Astrocyte (in vitro differentiated cells and primary cell): ENCODE results near the gene ABCC12. TPM values are rescaled to one million over a fixed set of nuclear protein-coding genes. Genes with fewer than 3 reads are reported as not detected.

Experiments used
- DNase-seq: peaks from one replicate; pipeline ENCODE4 v3.0.0-alpha.2; 2010; ENCODE audit warnings: low read depth
- FAIRE-seq: peaks from 2 replicates; lab custom pipeline; 2011; peaks lifted over from hg19 to GRCh38; lab: Jason Lieb, UNC
- H2AFZ ChIP-seq: 2 replicates; pipeline ENCODE4 v1.6.0; 2012; ENCODE audit warnings: low read depth, low read length, inconsistent platforms
- H3K27ac ChIP-seq: 2 replicates; pipeline ENCODE4 v1.5.1; 2011; ENCODE audit warnings: low read depth, low read length, inconsistent platforms
- H3K27me3 ChIP-seq: 2 replicates; pipeline ENCODE4 v1.6.0; 2011; ENCODE audit warnings: low read length, inconsistent platforms; ENCODE audit not compliant: insufficient read depth
- H3K36me3 ChIP-seq: 2 replicates; pipeline ENCODE4 v1.5.1; 2011; ENCODE audit warnings: low read length, inconsistent platforms; ENCODE audit not compliant: insufficient read depth
- H3K4me1 ChIP-seq: 2 replicates; pipeline ENCODE4 v1.5.1; 2011; ENCODE audit warnings: low read length, inconsistent platforms; ENCODE audit not compliant: insufficient read depth
- H3K4me2 ChIP-seq: 2 replicates; pipeline ENCODE4 v1.6.0; 2012; ENCODE audit warnings: low read length, inconsistent platforms
- H3K4me3 ChIP-seq: 2 replicates; pipeline ENCODE4 v1.5.1; 2011; ENCODE audit warnings: low read depth, mild to moderate bottlenecking, low read length, inconsistent platforms; ENCODE audit not compliant: insufficient read depth
- H3K79me2 ChIP-seq: 2 replicates; pipeline ENCODE4 v1.6.0; 2012; ENCODE audit warnings: mild to moderate bottlenecking, low read length, inconsistent platforms; ENCODE audit not compliant: insufficient read depth
- H3K9ac ChIP-seq: 2 replicates; pipeline ENCODE4 v1.6.0; 2012; ENCODE audit warnings: mild to moderate bottlenecking, low read length, inconsistent platforms
- H3K9me3 ChIP-seq: 2 replicates; pipeline ENCODE4 v1.5.1; 2012; ENCODE audit warnings: low read depth, mild to moderate bottlenecking, low read length, inconsistent platforms; ENCODE audit not compliant: insufficient read depth
- H4K20me1 ChIP-seq: 2 replicates; pipeline ENCODE4 v1.6.0; 2012; ENCODE audit warnings: low read length, inconsistent platforms; ENCODE audit not compliant: insufficient read depth
- H3K27ac Mint-ChIP-seq: one replicate; pipeline ENCODE4 v1.8.0; 2021; ENCODE audit warnings: mild to moderate bottlenecking, mixed read lengths; ENCODE audit not compliant: unreplicated experiment
- H3K27me3 Mint-ChIP-seq: one replicate; pipeline ENCODE4 v1.8.0; 2021; ENCODE audit warnings: low read depth, mixed read lengths; ENCODE audit not compliant: unreplicated experiment
- H3K36me3 Mint-ChIP-seq: one replicate; pipeline ENCODE4 v1.8.0; 2021; ENCODE audit warnings: low read depth, mixed read lengths; ENCODE audit not compliant: unreplicated experiment
- H3K4me1 Mint-ChIP-seq: one replicate; pipeline ENCODE4 v1.8.0; 2021; ENCODE audit warnings: low read depth, mixed read lengths; ENCODE audit not compliant: unreplicated experiment
- H3K4me3 Mint-ChIP-seq: one replicate; pipeline ENCODE4 v1.8.0; 2021; ENCODE audit warnings: mild to moderate bottlenecking, moderate library complexity, mixed read lengths; ENCODE audit not compliant: unreplicated experiment
- H3K9me3 Mint-ChIP-seq: one replicate; pipeline ENCODE4 v1.8.0; 2021; ENCODE audit warnings: mild to moderate bottlenecking, mixed read lengths; ENCODE audit not compliant: unreplicated experiment
- CTCF ChIP-seq: IDR thresholded peaks from 2 replicates; pipeline ENCODE4 v1.5.1; 2011; ENCODE audit warnings: low read depth, mild to moderate bottlenecking, inconsistent platforms, low read length, moderate library complexity; ENCODE audit not compliant: insufficient read depth
- EZH2 ChIP-seq: IDR thresholded peaks from 2 replicates; pipeline ENCODE4 v1.6.1; 2012; ENCODE audit warnings: mild to moderate bottlenecking, low read length, inconsistent platforms; ENCODE audit not compliant: insufficient read depth
- total RNA-seq: library from RNA; stranded (reverse); gene quantifications from 2 replicates; pipeline ENCODE4 v1.2.1, GENCODE V29; 2021

ABCC12 gene
- total RNA-seq, 1 donor from 2014 or later: not detected

- no peak overlapping the region for H3K4me2 ChIP-seq
- no peaks in the 10 kb centered on the region for H3K36me3 Mint-ChIP-seq
- H3K36me3 ChIP-seq: no peaks in the 10 kb centered on the region
- no peak overlapping the region for H3K27ac ChIP-seq
- no peak overlapping the region for H3K27ac Mint-ChIP-seq
- peaks cover 2% of the 10 kb centered on the region for H3K9me3 Mint-ChIP-seq
- no peak for DNase-seq
- peaks cover 3% of the 10 kb centered on the region for H3K4me1 Mint-ChIP-seq
- no peak overlapping the region for H2AFZ ChIP-seq
- peaks cover 28% of the 10 kb centered on the region for H3K27me3 Mint-ChIP-seq
- no peaks in the 10 kb centered on the region for H3K27me3 ChIP-seq
- H3K4me1 ChIP-seq: no peaks in the 10 kb centered on the region
- no peak overlapping the region for H3K4me3 Mint-ChIP-seq
- no peak overlapping the region for H3K4me3 ChIP-seq
- TF ChIP-seq CTCF (no peak), EZH2 (no peak)
- no peak overlapping the region for H3K9ac ChIP-seq
- no peaks in the 10 kb centered on the region for H4K20me1 ChIP-seq
- no peaks in the 10 kb centered on the region for H3K9me3 ChIP-seq
- H3K79me2 ChIP-seq: no peaks in the 10 kb centered on the region
- FAIRE-seq: no peak
Observed at GRCh38 chr16:48173889-48174288, 18.1 kb upstream of the ABCC12 start.

- no peak overlapping the region for H3K4me3 Mint-ChIP-seq
- H4K20me1 ChIP-seq: no peaks in the 10 kb centered on the region
- no peaks in the 10 kb centered on the region for H3K9me3 ChIP-seq
- H3K79me2 ChIP-seq: no peaks in the 10 kb centered on the region
- H3K9me3 Mint-ChIP-seq: no peaks in the 10 kb centered on the region
- peaks cover 3% of the 10 kb centered on the region for H3K4me1 Mint-ChIP-seq
- no peaks in the 10 kb centered on the region for H3K36me3 ChIP-seq
- H3K27ac Mint-ChIP-seq: no peak overlapping the region
- no peak overlapping the region for H3K27ac ChIP-seq
- no peaks in the 10 kb centered on the region for H3K36me3 Mint-ChIP-seq
- FAIRE-seq: no peak
- H3K4me3 ChIP-seq: no peak overlapping the region
- H3K4me1 ChIP-seq: no peaks in the 10 kb centered on the region
- TF ChIP-seq EZH2 (no peak), CTCF (no peak)
- H2AFZ ChIP-seq: no peak overlapping the region
- H3K4me2 ChIP-seq: no peak overlapping the region
- no peaks in the 10 kb centered on the region for H3K27me3 ChIP-seq
- H3K27me3 Mint-ChIP-seq: peaks cover 24% of the 10 kb centered on the region
- no peak overlapping the region for H3K9ac ChIP-seq
- no peak for DNase-seq
Observed at GRCh38 chr16:48172682-48173081, 16.9 kb upstream of the ABCC12 start.

GRCh38 chr16:48169896-48170295 is 14.1 kb upstream of the ABCC12 start:
- Histone ChIP-seq H3K9me3 (no peaks in the 10 kb centered on the region), H4K20me1 (no peaks in the 10 kb centered on the region), H3K27ac (no peak overlapping the region), H3K27me3 (no peaks in the 10 kb centered on the region), H3K4me1 (no peaks in the 10 kb centered on the region), H3K9ac (no peak overlapping the region), H3K36me3 (no peaks in the 10 kb centered on the region), H2AFZ (no peak overlapping the region), H3K4me3 (no peak overlapping the region), H3K79me2 (no peaks in the 10 kb centered on the region), H3K4me2 (no peak overlapping the region)
- H3K27me3 Mint-ChIP-seq: peaks cover 16% of the 10 kb centered on the region
- no peaks in the 10 kb centered on the region for H3K9me3 Mint-ChIP-seq
- H3K4me1 Mint-ChIP-seq: peaks cover 4% of the 10 kb centered on the region
- no peak overlapping the region for H3K27ac Mint-ChIP-seq
- TF ChIP-seq EZH2 (no peak), CTCF (no peak)
- no peak overlapping the region for H3K4me3 Mint-ChIP-seq
- no peak for FAIRE-seq
- DNase-seq: no peak
- no peaks in the 10 kb centered on the region for H3K36me3 Mint-ChIP-seq
